GM18870 (cell line): Measurements from ENCODE around the gene RTBDN.

Experiments used
- ATAC-seq: cut with Tn5 transposase; IDR thresholded peaks from one replicate; pipeline ENCODE4 v1.9.1; 2021; ENCODE audit warnings: moderate library complexity; ENCODE audit not compliant: unreplicated experiment

Gene RTBDN

GRCh38 chr19:12793290-12794195 is 40.8 kb downstream of the RTBDN start:
- ATAC-seq = no peak

GRCh38 chr19:12792853-12793289 is 41.5 kb downstream of the RTBDN start:
- no peak for ATAC-seq

- no peak for ATAC-seq
Observed at GRCh38 chr19:12792051-12792852, 42.1 kb downstream of the RTBDN start.

- ATAC-seq = peak; percentile 27
Observed at GRCh38 chr19:12791345-12792050, 42.9 kb downstream of the RTBDN start, which contains the start of gene JUNB. Gene JUNB (plus strand): TSS chr19:12791486. CDS start chr19:12791772, 286 bp downstream.

GRCh38 chr19:12790628-12791344 is 43.6 kb downstream of the RTBDN start:
- ATAC-seq = no peak

- ATAC-seq = no peak
Observed at GRCh38 chr19:12789904-12790619, 44.3 kb downstream of the RTBDN start.

GRCh38 chr19:12789098-12789903 is 45.1 kb downstream of the RTBDN start:
- no peak for ATAC-seq

- no peak for ATAC-seq
Observed at GRCh38 chr19:12788682-12789097, 45.7 kb downstream of the RTBDN start.

GRCh38 chr19:12788042-12788681 is 46.2 kb downstream of the RTBDN start:
- no peak for ATAC-seq

- no peak for ATAC-seq
Observed at GRCh38 chr19:12787458-12787857, 46.9 kb downstream of the RTBDN start.

- no peak for ATAC-seq
Observed at GRCh38 chr19:12786952-12787351, 47.4 kb downstream of the RTBDN start.

GRCh38 chr19:12786141-12786870 is 48.1 kb downstream of the RTBDN start:
- no peak for ATAC-seq

GRCh38 chr19:12785431-12786031 is 48.8 kb downstream of the RTBDN start:
- no peak for ATAC-seq

GRCh38 chr19:12784871-12785430 is 49.4 kb downstream of the RTBDN start:
- no peak for ATAC-seq

GRCh38 chr19:12784394-12784870 is 49.9 kb downstream of the RTBDN start:
- no peak for ATAC-seq

GRCh38 chr19:12783849-12784393 is 50.5 kb downstream of the RTBDN start:
- ATAC-seq = no peak
